ENCODE measurements around the gene SPTLC1. TPM values are rescaled to one million over a fixed set of nuclear protein-coding genes. Genes with fewer than 3 reads are reported as not detected.

Gene SPTLC1
- total RNA-seq, 2 donors from 2014 or later: 34.9 to 36.1 TPM

GRCh38 chr9:92100237-92100911 is 14.8 kb downstream of the SPTLC1 start:
- no peak overlapping the region for H3K27ac ChIP-seq
- 97% methylated on average over 5 of the region's 5 CpGs for WGBS, 2 donors
- no peaks in the 10 kb centered on the region for H3K9me3 ChIP-seq
- TF ChIP-seq CTCF (IDR thresholded peaks at IDR 0.05): no peak
- TF ChIP-seq POLR2A (IDR thresholded peaks at IDR 0.05): no peak
- peaks cover 10% of the 10 kb centered on the region for H3K4me1 ChIP-seq
- intact Hi-C loops (cut with DNase I): no loop called here
- H3K27me3 ChIP-seq: no peaks in the 10 kb centered on the region
- H3K36me3 ChIP-seq (replicated peaks in 1 of 2; ENCODE audit: insufficient read depth in 1 of 2, low read depth in 2 of 2): no peaks in the 10 kb centered on the region
- ATAC-seq: no peak
- H3K4me3 ChIP-seq: no peak overlapping the region
- DNase-seq: no peak

- ATAC-seq: no peak
- Histone ChIP-seq H3K9me3 (no peaks in the 10 kb centered on the region), H3K27ac (peak overlapping the region in 2 of 4 donors; percentile 49 to 52), H3K4me3 (no peak overlapping the region), H3K36me3 (replicated peaks in 1 of 2; ENCODE audit: insufficient read depth in 1 of 2, low read depth in 2 of 2) (no peaks in the 10 kb centered on the region), H3K27me3 (no peaks in the 10 kb centered on the region), H3K4me1 (peaks cover 10% of the 10 kb centered on the region)
- DNase-seq: no peak
- TF ChIP-seq POLR2A (IDR thresholded peaks at IDR 0.05) (no peak), CTCF (IDR thresholded peaks at IDR 0.05) (no peak)
- intact Hi-C loops (cut with DNase I): no loop called here
- 29 to 41% methylated on average over 1 of the region's 1 CpG for WGBS, 2 donors
These were observed 16.6 kb downstream of the SPTLC1 start for GRCh38 chr9:92098638-92099037.

- ATAC-seq (peak; percentile 99), DNase-seq (peak; percentile 97 to 99 (median 97))
- intact Hi-C loops (cut with DNase I): no loop called here
- WGBS, 2 donors: 23 to 41% methylated on average over 26 of the region's 26 CpGs
- Histone ChIP-seq H3K4me3 (no peak overlapping the region), H3K36me3 (replicated peaks in 1 of 2; ENCODE audit: insufficient read depth in 1 of 2, low read depth in 2 of 2) (no peaks in the 10 kb centered on the region), H3K27ac (peak overlapping the region in 3 of 4 donors; percentile 2 to 52 (median 49)), H3K9me3 (no peaks in the 10 kb centered on the region), H3K4me1 (peaks cover 10% of the 10 kb centered on the region), H3K27me3 (no peaks in the 10 kb centered on the region)
- TF ChIP-seq POLR2A (IDR thresholded peaks at IDR 0.05) (peak in 2 of 3 donors; percentile 60 to 67), CTCF (IDR thresholded peaks at IDR 0.05) (peak in 1 of 7 experiments; percentile 14)
These were observed 17.2 kb downstream of the SPTLC1 start for GRCh38 chr9:92097997-92098482.

- H3K27ac ChIP-seq: no peak overlapping the region
- DNase-seq (no peak), ATAC-seq (no peak)
- H3K4me3 ChIP-seq: no peak overlapping the region
- H3K4me1 ChIP-seq: peaks cover 10% of the 10 kb centered on the region
- TF ChIP-seq CTCF (IDR thresholded peaks at IDR 0.05): no peak
- no peak for TF ChIP-seq POLR2A (IDR thresholded peaks at IDR 0.05)
- WGBS, 2 donors: 93 to 100% methylated on average over 1 of the region's 1 CpG
- no peaks in the 10 kb centered on the region for H3K36me3 ChIP-seq (replicated peaks in 1 of 2; ENCODE audit: insufficient read depth in 1 of 2, low read depth in 2 of 2)
- H3K27me3 ChIP-seq: no peaks in the 10 kb centered on the region
- intact Hi-C loops (cut with DNase I): no loop called here
- no peaks in the 10 kb centered on the region for H3K9me3 ChIP-seq
These were observed 20.0 kb downstream of the SPTLC1 start for GRCh38 chr9:92095236-92095635.

GRCh38 chr9:92094655-92095054 is 20.6 kb downstream of the SPTLC1 start:
- TF ChIP-seq POLR2A (IDR thresholded peaks at IDR 0.05): no peak
- TF ChIP-seq CTCF (IDR thresholded peaks at IDR 0.05): no peak
- WGBS, 2 donors: 89 to 92% methylated on average over 4 of the region's 4 CpGs
- Histone ChIP-seq H3K9me3 (no peaks in the 10 kb centered on the region), H3K4me3 (no peak overlapping the region), H3K36me3 (replicated peaks in 1 of 2; ENCODE audit: insufficient read depth in 1 of 2, low read depth in 2 of 2) (no peaks in the 10 kb centered on the region), H3K27me3 (no peaks in the 10 kb centered on the region), H3K4me1 (peaks cover 10% of the 10 kb centered on the region), H3K27ac (no peak overlapping the region)
- ATAC-seq (no peak), DNase-seq (no peak)
- intact Hi-C loops (cut with DNase I): no loop called here

Measured in body of pancreas (tissue), 4 donors.